NCI-H510A treated with DMSO at 0.1 percent for 48 hours (cell line): Measurements from ENCODE around the gene CXXC5.

Source experiments
- DNase-seq: peaks from one replicate; lab custom pipeline; 2025; lab: John Stamatoyannopoulos, UW

CXXC5 gene

GRCh38 chr5:139666551-139666950, 18.4 kb downstream of the CXXC5 start:
- DNase-seq: no peak

GRCh38 chr5:139667001-139667729, 19.0 kb downstream of the CXXC5 start:
- no peak for DNase-seq

- DNase-seq: no peak
Observed at GRCh38 chr5:139667730-139668063, 19.5 kb downstream of the CXXC5 start.

- DNase-seq: no peak
Observed at GRCh38 chr5:139668064-139668880, 20.1 kb downstream of the CXXC5 start.

GRCh38 chr5:139668924-139669661, 20.9 kb downstream of the CXXC5 start:
- no peak for DNase-seq

GRCh38 chr5:139669662-139670368, 21.7 kb downstream of the CXXC5 start:
- no peak for DNase-seq

GRCh38 chr5:139670369-139671095, 22.4 kb downstream of the CXXC5 start:
- peak; percentile 51 for DNase-seq

GRCh38 chr5:139671096-139671841, 23.1 kb downstream of the CXXC5 start:
- DNase-seq: no peak

GRCh38 chr5:139675213-139675612, 27.1 kb downstream of the CXXC5 start:
- DNase-seq: no peak

- DNase-seq: no peak
Observed at GRCh38 chr5:139675825-139676224, 27.7 kb downstream of the CXXC5 start.

- peak; percentile 5 for DNase-seq
Observed at GRCh38 chr5:139676406-139676805, 28.3 kb downstream of the CXXC5 start.

GRCh38 chr5:139676951-139677735, 29.0 kb downstream of the CXXC5 start:
- peak; percentile 32 for DNase-seq

- peak; percentile 22 for DNase-seq
Observed at GRCh38 chr5:139677736-139678613, 29.8 kb downstream of the CXXC5 start.

- DNase-seq: no peak
Observed at GRCh38 chr5:139678751-139679750, 30.9 kb downstream of the CXXC5 start.

- no peak for DNase-seq
Observed at GRCh38 chr5:139680368-139681111, 32.4 kb downstream of the CXXC5 start.

GRCh38 chr5:139681112-139681458, 32.9 kb downstream of the CXXC5 start:
- no peak for DNase-seq

- DNase-seq: no peak
Observed at GRCh38 chr5:139681466-139681865, 33.3 kb downstream of the CXXC5 start.
